T-helper 2 cell (primary cell): ENCODE measurements around the gene PSMD5.

Experiments
- DNase-seq, 5 experiments: peaks; one replicate each; pipeline versions ENCODE4 v3.0.0 to v3.0.0-alpha.2; 2012 to 2022
- total RNA-seq, 2 donors: gene quantifications; one replicate each; lab custom pipeline; 2026; lab: John Stamatoyannopoulos, UW

PSMD5 gene
- 21.8 to 23.1 reads per million in 2 donors for total RNA-seq

- DNase-seq, result peak; percentile 86 to 99 (median 95)
Measured at GRCh38 chr9:120842685-120843485, at the start of gene PSMD5. TSS of gene PSMD5 (minus strand) at chr9:120842922. CDS start at chr9:120842909, 13 bp downstream.

GRCh38 chr9:120891884-120892747 lies 49.4 kb upstream of the PSMD5 start:
- peak in 1 of 5 experiments; percentile 61 for DNase-seq

GRCh38 chr9:120891245-120891883 lies 48.6 kb upstream of the PSMD5 start:
- peak in 3 of 5 experiments; percentile 38 to 89 (median 46) for DNase-seq

GRCh38 chr9:120890320-120891244 lies 47.9 kb upstream of the PSMD5 start:
- DNase-seq, result peak in 2 of 5 experiments; percentile 60 to 92

GRCh38 chr9:120889606-120890271 lies 47.0 kb upstream of the PSMD5 start:
- DNase-seq, result peak in 1 of 5 experiments; percentile 65

GRCh38 chr9:120888626-120889025 lies 45.9 kb upstream of the PSMD5 start:
- DNase-seq, result no peak

- DNase-seq, result no peak
Measured at GRCh38 chr9:120886490-120886967, 43.8 kb upstream of the PSMD5 start.

GRCh38 chr9:120885958-120886357 lies 43.2 kb upstream of the PSMD5 start:
- no peak for DNase-seq

GRCh38 chr9:120885457-120885856 lies 42.7 kb upstream of the PSMD5 start:
- DNase-seq, result no peak

GRCh38 chr9:120883608-120883996 lies 40.9 kb upstream of the PSMD5 start:
- no peak for DNase-seq

GRCh38 chr9:120882935-120883607 lies 40.3 kb upstream of the PSMD5 start:
- peak in 1 of 5 experiments; percentile 51 for DNase-seq

GRCh38 chr9:120879446-120879845 lies 36.7 kb upstream of the PSMD5 start:
- no peak for DNase-seq

GRCh38 chr9:120878188-120879130 lies 35.7 kb upstream of the PSMD5 start:
- DNase-seq, result peak in 1 of 5 experiments; percentile 71

GRCh38 chr9:120877276-120878034 lies 34.7 kb upstream of the PSMD5 start:
- peak; percentile 46 to 80 (median 51) for DNase-seq

GRCh38 chr9:120876842-120877240 lies 34.1 kb upstream of the PSMD5 start, which contains the start of gene PHF19:
TSS of gene PHF19 (minus strand) at chr9:120877188. CDS start at chr9:120874741, 2,447 bp downstream.
- DNase-seq, result peak in 2 of 5 experiments; percentile 27 to 61

GRCh38 chr9:120875954-120876841 lies 33.5 kb upstream of the PSMD5 start:
- peak; percentile 61 to 94 (median 74) for DNase-seq

- peak in 1 of 5 experiments; percentile 35 for DNase-seq
Measured at GRCh38 chr9:120875643-120875953, 32.9 kb upstream of the PSMD5 start.
